Measurements from ENCODE around the gene ADCY1.

- TF ChIP-seq CTCF (IDR thresholded peaks at IDR 0.05): no peak
- no peak for TF ChIP-seq POLR2A (IDR thresholded peaks at IDR 0.05)
- TF ChIP-seq POLR2AphosphoS5 (IDR thresholded peaks at IDR 0.05): no peak
- TF ChIP-seq EP300 (IDR thresholded peaks at IDR 0.05): no peak
Measured at GRCh38 chr7:45585628-45586027, 11.5 kb downstream of the ADCY1 start.
